AG09319 (cell line): ENCODE results near the gene KCNT2.
"Not testable (repeated sequence)": the region's sequence is repeated elsewhere in the genome, so short reads cannot be mapped to it uniquely, and the experiment has no call there.

Experiments
- DNase-seq: peaks from one replicate; pipeline ENCODE4 v3.0.0-alpha.2; 2010; ENCODE audit warnings: low read depth; ENCODE audit errors: extremely low read depth
- TF ChIP-seq, protein P1 (sequence below): IDR thresholded peaks from 2 replicates; pipeline ENCODE4 v1.5.1; 2011; ENCODE audit warnings: low read depth, mild to moderate bottlenecking, inconsistent platforms, low read length, moderate library complexity

The KCNT2 gene

DNA sequence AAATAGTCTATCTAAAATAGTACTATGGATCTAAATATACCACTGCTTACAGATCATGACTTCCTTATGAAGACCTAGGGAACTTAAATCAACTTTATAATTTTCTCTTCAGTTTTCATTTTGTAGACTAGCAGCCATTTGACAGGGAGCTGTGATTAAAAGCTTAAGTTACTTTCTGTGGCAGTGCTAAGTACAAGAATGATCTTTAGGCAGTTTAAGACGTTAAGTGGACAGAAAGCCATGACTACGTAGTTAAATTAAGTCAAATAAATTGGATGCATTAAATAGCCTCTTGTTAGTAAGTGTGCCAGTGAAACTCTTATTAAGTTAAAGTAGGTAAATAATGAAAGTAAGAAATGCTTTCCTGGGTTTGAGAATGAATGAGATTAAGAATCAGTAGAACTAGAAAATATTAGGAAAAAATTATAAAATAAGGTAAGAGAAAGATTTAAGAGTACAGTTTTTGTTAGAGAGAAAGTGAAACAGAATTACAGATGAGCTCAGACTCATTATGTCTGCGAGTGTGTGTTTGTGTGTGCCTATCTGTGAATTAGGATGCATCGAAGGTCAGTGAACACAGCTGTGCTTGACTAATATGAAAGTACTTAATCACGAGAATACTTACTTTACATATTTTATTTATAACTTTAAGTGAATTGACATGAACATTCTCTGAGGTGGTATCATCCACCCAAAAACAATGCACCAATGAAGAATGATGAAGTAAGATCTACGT is 336.9 kb downstream of the KCNT2 start:
- no peak for DNase-seq
- TF ChIP-seq, protein P1, sequence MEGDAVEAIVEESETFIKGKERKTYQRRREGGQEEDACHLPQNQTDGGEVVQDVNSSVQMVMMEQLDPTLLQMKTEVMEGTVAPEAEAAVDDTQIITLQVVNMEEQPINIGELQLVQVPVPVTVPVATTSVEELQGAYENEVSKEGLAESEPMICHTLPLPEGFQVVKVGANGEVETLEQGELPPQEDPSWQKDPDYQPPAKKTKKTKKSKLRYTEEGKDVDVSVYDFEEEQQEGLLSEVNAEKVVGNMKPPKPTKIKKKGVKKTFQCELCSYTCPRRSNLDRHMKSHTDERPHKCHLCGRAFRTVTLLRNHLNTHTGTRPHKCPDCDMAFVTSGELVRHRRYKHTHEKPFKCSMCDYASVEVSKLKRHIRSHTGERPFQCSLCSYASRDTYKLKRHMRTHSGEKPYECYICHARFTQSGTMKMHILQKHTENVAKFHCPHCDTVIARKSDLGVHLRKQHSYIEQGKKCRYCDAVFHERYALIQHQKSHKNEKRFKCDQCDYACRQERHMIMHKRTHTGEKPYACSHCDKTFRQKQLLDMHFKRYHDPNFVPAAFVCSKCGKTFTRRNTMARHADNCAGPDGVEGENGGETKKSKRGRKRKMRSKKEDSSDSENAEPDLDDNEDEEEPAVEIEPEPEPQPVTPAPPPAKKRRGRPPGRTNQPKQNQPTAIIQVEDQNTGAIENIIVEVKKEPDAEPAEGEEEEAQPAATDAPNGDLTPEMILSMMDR: no peak

DNA sequence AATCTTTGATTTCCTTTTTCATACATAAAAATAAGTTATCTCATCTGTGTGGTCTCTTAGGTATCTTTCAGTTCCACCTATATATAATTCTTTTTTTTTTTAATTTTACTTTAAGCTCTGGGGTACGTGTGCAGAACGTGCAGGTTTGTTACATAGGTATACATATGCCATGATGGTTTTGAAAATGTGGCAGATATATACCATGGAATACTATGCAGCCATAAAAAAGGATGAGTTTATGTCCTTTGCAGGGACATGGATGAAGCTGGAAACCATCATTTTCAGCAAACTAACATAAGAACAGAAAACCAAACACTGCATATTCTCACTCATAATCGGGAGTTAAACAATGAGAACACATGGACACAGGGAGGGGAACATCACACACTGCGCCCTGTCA is 345.2 kb downstream of the KCNT2 start:
- DNase-seq: not testable (repeated sequence)

DNA sequence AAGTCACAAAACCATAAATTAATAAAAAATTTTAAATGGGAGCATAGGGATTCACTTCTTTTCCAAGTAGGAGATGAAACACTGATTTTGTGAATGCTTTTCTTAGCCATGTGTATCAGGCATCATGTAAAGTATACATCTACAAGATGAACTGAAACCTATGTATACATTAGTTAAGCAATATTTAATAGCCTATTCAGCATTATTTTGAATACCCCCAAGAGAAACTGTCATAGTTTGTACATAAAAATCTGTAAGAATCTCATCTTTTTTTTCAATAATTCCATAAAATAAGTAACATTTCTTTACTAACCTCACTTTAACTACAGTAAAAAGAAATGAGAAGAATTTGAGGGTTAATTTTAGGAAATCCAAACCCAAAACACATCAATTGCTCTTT is 348.0 kb downstream of the KCNT2 start:
- no peak for DNase-seq
- TF ChIP-seq, protein P1: no peak

DNA sequence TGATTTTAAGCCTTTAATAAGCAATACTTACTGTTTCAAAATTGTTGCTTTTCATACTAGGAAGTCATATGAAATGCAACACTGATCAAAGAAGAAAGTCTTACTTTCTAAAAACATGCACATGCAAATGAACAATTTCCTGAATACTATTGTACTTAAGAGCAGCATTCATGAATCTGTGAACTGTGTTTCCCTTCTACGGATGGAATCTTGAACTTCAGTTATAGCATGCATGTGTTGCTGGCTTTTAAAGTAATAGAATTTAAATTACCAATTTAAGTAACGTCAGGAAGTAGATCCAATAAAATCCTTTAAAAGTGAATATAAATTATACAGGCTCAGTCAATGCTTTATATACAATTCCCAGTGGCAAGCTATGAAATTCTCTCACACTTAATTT is 348.9 kb downstream of the KCNT2 start:
- DNase-seq: no peak
- TF ChIP-seq, protein P1: no peak

DNA sequence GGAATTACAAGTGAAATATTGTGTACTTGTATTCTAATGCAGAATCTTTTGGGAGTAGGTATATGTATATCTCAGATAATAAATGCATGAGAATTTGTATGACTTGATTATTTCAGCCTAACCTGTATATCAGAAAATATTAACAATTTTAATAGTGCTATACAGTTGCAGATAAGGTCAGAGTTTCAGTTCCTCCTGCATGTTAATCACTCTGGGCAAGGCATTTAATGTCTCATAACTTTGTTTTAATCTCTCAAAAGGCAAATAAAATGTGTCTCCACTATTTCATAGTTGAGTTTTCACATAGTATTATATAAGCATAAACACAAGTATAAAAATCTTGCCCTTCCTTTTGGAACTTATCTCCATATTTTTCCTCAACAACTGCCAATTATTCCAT is 352.5 kb downstream of the KCNT2 start:
- TF ChIP-seq, protein P1: no peak
- no peak for DNase-seq

DNA sequence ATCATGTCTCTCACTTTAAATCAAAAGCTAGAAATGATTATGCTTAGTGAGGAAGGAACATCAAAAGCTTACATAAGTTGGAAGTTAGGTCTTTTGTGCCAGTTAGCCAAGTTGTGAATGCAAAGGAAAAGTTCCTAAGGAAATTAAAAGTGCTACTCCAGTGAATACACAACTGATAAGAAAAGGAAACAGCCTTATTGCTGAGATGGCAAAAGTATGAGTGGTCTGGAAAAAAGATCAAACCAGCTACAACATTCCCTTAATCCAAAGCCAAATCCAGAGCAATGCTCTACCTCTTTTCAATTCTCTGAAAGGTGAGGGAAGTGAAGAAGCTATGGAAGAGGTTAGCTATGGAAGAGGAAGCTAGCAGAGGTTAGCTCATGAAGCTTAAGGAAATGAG is 378.7 kb downstream of the KCNT2 start:
- DNase-seq: no peak
- TF ChIP-seq, protein P1: no peak

DNA sequence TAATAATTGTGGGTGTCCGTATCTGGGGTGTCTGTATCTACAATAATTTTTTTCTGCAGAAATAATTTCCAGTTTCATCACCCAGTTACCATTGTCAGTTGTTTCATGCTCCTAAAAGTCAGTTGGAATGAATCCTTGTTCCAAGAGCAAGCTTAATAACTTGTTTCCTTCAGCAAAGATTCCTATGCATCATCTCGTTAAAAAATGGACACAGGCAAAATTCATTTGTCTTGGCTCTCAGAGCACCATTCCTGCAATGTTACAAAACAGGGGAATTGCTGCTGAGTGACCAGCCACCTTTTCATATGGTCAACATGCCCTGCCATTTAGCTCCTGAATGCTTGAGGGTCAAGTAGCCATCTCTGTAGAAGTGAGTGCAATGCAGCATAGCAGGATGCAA is 393.4 kb downstream of the KCNT2 start:
- TF ChIP-seq, protein P1: no peak

DNA sequence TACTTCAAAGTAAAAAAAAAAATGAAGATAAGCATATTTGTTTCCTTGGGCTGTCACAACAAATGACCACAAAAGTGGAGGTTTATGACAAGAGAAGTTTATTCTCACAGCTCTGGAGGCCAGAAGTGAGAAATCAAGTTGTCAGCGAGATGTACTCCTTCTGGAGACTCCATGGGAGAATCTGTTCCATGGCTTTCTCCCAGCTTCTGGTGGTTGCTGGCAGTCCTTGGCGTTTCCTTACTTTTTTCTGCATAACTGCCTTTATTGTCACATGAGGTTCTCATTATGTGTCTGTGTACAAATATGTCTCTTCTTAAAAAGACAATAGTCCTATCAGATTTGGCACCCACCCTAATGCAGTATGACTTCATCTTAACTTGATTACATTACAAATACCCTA is 398.3 kb downstream of the KCNT2 start:
- TF ChIP-seq, protein P1: no peak

More for the DNA sequence above, 393.4 kb downstream of the KCNT2 start:
- no peak for DNase-seq

More for the DNA sequence above, 398.3 kb downstream of the KCNT2 start:
- DNase-seq: peak; percentile 8
